ENCODE results near the gene GABBR2. TPM values are rescaled to one million over a fixed set of nuclear protein-coding genes. Genes with fewer than 3 reads are reported as not detected.

Gene GABBR2
- total RNA-seq, 1 experiment from 2014 or later, result not detected

DNA sequence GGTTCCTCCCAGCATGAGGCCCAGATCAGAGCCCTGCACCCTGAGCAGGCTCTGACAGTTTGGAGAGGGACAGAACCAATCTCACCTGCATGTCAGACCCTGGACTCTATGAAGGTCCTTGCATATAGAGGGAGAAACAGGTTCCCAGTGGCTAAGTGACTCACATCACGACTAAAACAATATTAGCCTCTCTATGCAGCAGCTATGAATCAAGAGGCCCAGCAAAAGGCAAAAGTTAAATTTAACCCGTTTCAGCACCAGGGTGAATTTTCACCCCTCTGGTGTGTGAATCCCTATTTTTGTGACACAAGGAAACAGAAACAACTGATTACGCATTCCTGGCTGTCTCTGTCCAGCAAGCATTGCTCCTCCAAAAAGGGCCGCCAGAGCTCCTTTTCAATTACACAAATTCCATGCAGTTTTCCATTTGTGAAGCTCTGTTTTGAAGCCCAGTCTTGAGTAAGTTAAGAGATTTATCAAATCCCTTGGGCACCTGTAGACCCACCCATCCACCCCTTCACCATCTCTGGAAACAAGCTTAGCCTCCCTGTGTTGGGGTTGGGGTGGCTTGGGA, 136.6 kb downstream of the GABBR2 start:
- H3K27ac Mint-ChIP-seq (ENCODE audit: low read depth, unreplicated experiment), result no peak overlapping the region
- no peaks in the 10 kb centered on the region for H3K9me3 Mint-ChIP-seq (ENCODE audit: unreplicated experiment)
- no peak for DNase-seq (ENCODE audit: unreplicated experiment)
- peaks cover 18% of the 10 kb centered on the region for H3K4me1 Mint-ChIP-seq (ENCODE audit: insufficient read depth, unreplicated experiment)
- CTCF ChIA-PET, result no interaction called here
- H3K36me3 Mint-ChIP-seq (ENCODE audit: insufficient read depth, unreplicated experiment), result no peaks in the 10 kb centered on the region
- no peak overlapping the region for H3K4me3 Mint-ChIP-seq (ENCODE audit: unreplicated experiment)
- POLR2A ChIA-PET, result no interaction called here
- TF ChIP-seq, protein P1, sequence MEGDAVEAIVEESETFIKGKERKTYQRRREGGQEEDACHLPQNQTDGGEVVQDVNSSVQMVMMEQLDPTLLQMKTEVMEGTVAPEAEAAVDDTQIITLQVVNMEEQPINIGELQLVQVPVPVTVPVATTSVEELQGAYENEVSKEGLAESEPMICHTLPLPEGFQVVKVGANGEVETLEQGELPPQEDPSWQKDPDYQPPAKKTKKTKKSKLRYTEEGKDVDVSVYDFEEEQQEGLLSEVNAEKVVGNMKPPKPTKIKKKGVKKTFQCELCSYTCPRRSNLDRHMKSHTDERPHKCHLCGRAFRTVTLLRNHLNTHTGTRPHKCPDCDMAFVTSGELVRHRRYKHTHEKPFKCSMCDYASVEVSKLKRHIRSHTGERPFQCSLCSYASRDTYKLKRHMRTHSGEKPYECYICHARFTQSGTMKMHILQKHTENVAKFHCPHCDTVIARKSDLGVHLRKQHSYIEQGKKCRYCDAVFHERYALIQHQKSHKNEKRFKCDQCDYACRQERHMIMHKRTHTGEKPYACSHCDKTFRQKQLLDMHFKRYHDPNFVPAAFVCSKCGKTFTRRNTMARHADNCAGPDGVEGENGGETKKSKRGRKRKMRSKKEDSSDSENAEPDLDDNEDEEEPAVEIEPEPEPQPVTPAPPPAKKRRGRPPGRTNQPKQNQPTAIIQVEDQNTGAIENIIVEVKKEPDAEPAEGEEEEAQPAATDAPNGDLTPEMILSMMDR (IDR thresholded peaks at IDR 0.05; ENCODE audit: unreplicated experiment), result no peak
- H3K27me3 Mint-ChIP-seq (ENCODE audit: insufficient read depth, unreplicated experiment), result peaks cover 50% of the 10 kb centered on the region
- BruUV-seq (replicated peaks), result no TSS peak
- intact Hi-C loops (cut with micrococcal nuclease), result no loop called here

DNA sequence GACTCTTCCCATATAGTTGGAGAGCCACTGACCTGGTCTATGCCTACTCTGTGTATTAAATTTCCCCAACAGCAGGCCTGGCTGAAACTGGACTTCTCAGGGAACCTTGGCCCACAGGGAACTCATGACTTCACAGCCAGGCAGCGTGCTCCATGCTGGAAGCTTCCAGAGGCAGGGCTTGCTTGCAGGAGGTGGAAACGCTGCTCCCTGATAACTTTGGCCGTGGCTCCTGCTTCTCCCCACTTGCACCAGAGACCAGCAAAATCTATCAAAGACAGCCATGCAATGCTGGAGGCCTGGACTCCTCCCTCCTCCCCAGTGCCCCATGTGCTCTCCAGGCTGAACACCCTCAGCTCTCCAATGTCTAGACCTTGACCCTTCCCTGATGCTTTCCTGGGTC, 137.1 kb downstream of the GABBR2 start:
- H3K27ac Mint-ChIP-seq (ENCODE audit: low read depth, unreplicated experiment), result no peak overlapping the region
- H3K9me3 Mint-ChIP-seq (ENCODE audit: unreplicated experiment), result no peaks in the 10 kb centered on the region
- intact Hi-C loops (cut with micrococcal nuclease), result no loop called here
- H3K27me3 Mint-ChIP-seq (ENCODE audit: insufficient read depth, unreplicated experiment), result peaks cover 50% of the 10 kb centered on the region
- no peak overlapping the region for H3K4me3 Mint-ChIP-seq (ENCODE audit: unreplicated experiment)
- ChIA-PET POLR2A (no interaction called here), CTCF (interaction anchor here (0.7 kb wide), 2 partner anchors 9 to 157 kb away, joined by 3 read pairs; no protein-coding TSS in a partner anchor)
- BruUV-seq (replicated peaks), result no TSS peak
- H3K4me1 Mint-ChIP-seq (ENCODE audit: insufficient read depth, unreplicated experiment), result peaks cover 18% of the 10 kb centered on the region
- DNase-seq (ENCODE audit: unreplicated experiment), result no peak
- no peaks in the 10 kb centered on the region for H3K36me3 Mint-ChIP-seq (ENCODE audit: insufficient read depth, unreplicated experiment)
- TF ChIP-seq, protein P1 (IDR thresholded peaks at IDR 0.05; ENCODE audit: unreplicated experiment), result no peak

DNA sequence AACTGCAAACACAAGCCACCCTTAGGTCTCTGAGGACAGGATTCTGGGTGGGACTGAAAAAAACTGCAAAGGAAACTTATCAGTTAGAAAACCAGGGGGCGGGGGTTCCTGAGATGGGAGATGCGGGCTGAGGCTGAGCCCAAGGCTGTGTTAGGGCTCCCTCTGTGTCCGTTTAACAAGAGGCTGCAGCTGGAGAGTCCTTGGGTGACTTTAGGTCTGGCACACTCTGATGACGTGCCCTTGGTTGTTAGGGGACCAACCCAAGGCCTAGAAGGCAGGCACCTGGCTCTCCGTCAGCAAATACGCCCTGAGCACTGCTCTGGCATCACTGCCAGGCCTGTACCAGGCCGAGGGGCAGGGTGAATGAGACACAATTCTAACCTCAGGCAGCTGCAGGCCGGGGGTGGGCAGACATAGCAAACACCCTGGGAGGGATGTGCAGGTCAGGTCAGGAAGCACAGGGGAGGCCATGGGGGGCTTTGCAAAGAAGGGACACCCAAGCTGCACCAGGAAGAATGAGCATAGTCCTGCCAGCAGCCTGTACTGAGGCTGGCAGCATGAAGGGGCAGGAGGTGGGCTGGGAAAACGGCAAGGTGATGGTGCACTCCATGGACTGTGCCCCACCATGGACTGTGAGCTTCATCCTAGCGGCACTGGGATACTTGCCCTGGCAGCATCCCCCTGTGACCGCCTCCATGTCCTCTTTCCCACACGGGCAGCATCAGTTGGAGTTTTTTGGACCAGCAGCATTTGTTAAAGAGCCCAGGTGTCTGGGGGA, 137.9 kb downstream of the GABBR2 start:
- no peak overlapping the region for H3K4me3 Mint-ChIP-seq (ENCODE audit: unreplicated experiment)
- no TSS peak for BruUV-seq (replicated peaks)
- intact Hi-C loops (cut with micrococcal nuclease), result no loop called here

DNA sequence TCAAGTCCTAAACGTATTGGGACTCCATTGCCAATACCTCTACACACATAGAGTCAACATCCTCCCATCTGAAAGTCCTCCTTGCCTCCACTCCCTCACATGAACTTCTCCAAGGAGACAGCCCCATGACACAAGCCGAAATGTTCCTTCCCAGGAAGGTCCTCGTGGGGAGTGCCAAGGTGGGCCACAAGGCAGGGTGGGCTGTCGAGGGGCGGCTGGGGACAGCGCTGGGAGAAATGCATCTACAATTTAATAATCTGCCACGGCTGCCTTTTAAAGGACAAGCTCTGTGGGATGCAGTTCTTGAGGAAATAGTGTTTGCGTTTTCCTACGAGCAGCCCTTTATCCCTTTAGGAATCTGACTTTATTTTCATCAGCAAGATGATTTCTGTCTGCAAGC, 138.7 kb downstream of the GABBR2 start:
- TF ChIP-seq, protein P1 (IDR thresholded peaks at IDR 0.05; ENCODE audit: unreplicated experiment), result no peak
- Mint-ChIP-seq H3K4me1 (ENCODE audit: insufficient read depth, unreplicated experiment) (peaks cover 4% of the 10 kb centered on the region), H3K9me3 (ENCODE audit: unreplicated experiment) (no peaks in the 10 kb centered on the region), H3K27me3 (ENCODE audit: insufficient read depth, unreplicated experiment) (peaks cover 40% of the 10 kb centered on the region), H3K4me3 (ENCODE audit: unreplicated experiment) (no peak overlapping the region), H3K27ac (ENCODE audit: low read depth, unreplicated experiment) (no peak overlapping the region), H3K36me3 (ENCODE audit: insufficient read depth, unreplicated experiment) (no peaks in the 10 kb centered on the region)
- ChIA-PET CTCF (interaction anchor here (1.3 kb wide), 1 partner anchor 254 kb away, joined by 5 read pairs; no protein-coding TSS in a partner anchor), POLR2A (no interaction called here)
- intact Hi-C loops (cut with micrococcal nuclease), result no loop called here
- no TSS peak for BruUV-seq (replicated peaks)
- no peak for DNase-seq (ENCODE audit: unreplicated experiment)

More for the DNA sequence above, 137.9 kb downstream of the GABBR2 start:
- H3K4me1 Mint-ChIP-seq (ENCODE audit: insufficient read depth, unreplicated experiment), result peaks cover 12% of the 10 kb centered on the region
- peaks cover 42% of the 10 kb centered on the region for H3K27me3 Mint-ChIP-seq (ENCODE audit: insufficient read depth, unreplicated experiment)
- H3K27ac Mint-ChIP-seq (ENCODE audit: low read depth, unreplicated experiment), result no peak overlapping the region
- H3K36me3 Mint-ChIP-seq (ENCODE audit: insufficient read depth, unreplicated experiment), result no peaks in the 10 kb centered on the region
- TF ChIP-seq, protein P1 (IDR thresholded peaks at IDR 0.05; ENCODE audit: unreplicated experiment), result no peak
- POLR2A ChIA-PET, result no interaction called here
- no peaks in the 10 kb centered on the region for H3K9me3 Mint-ChIP-seq (ENCODE audit: unreplicated experiment)
- DNase-seq (ENCODE audit: unreplicated experiment), result no peak
- CTCF ChIA-PET, result interaction anchor here (0.7 to 1.3 kb wide), 3 partner anchors 10 to 255 kb away, joined by 3 to 5 read pairs (median 3); no protein-coding TSS in a partner anchor

Measured in MCF 10A (cell line).